ENCODE measurements around the gene KBTBD12.

- no peak for TF ChIP-seq ELF4 (IDR thresholded peaks at IDR 0.05)
- no peak for TF ChIP-seq TARDBP (IDR thresholded peaks at IDR 0.05)
- no peak for TF ChIP-seq SP1 (IDR thresholded peaks at IDR 0.05)
- TF ChIP-seq FOXA1 (IDR thresholded peaks at IDR 0.05), result no peak
- TF ChIP-seq FOXM1 (IDR thresholded peaks at IDR 0.05; ENCODE audit: borderline replicate concordance), result no peak
- TF ChIP-seq SUZ12 (IDR thresholded peaks at IDR 0.05), result no peak
Observed at GRCh38 chr3:127988770-127989557, 73.9 kb downstream of the KBTBD12 start.
